Activated naive CD4-positive, alpha-beta T cell treated with anti-CD3 and anti-CD28 coated beads, Interleukin-2, amount 50 U/mL, for 16 hours (primary cell): ENCODE results near the gene STAT5A.
A peak's percentile ranks its signal among the peaks of the same experiment; 100 is the strongest.
"Not testable (repeated sequence)": the region's sequence is repeated elsewhere in the genome, so short reads cannot be mapped to it uniquely, and the experiment has no call there.

Source experiments
- DNase-seq: peaks from one replicate; pipeline ENCODE4 v3.0.0-alpha.2; 2020

The STAT5A gene

GRCh38 chr17:42287977-42288802, at the start of gene STAT5A:
TSS of gene STAT5A (plus strand) at chr17:42288498. CDS start at chr17:42289412, 914 bp downstream.
- peak; percentile 73 for DNase-seq

GRCh38 chr17:42239576-42239975, 48.7 kb upstream of the STAT5A start:
- not testable (repeated sequence) for DNase-seq

- DNase-seq, result no peak
Observed at GRCh38 chr17:42240201-42240600, 48.1 kb upstream of the STAT5A start.

- not testable (repeated sequence) for DNase-seq
Observed at GRCh38 chr17:42240863-42241262, 47.4 kb upstream of the STAT5A start.

GRCh38 chr17:42241871-42242270, 46.4 kb upstream of the STAT5A start:
- DNase-seq, result no peak

- DNase-seq, result no peak
Observed at GRCh38 chr17:42243493-42243982, 44.8 kb upstream of the STAT5A start.

GRCh38 chr17:42244116-42244515, 44.2 kb upstream of the STAT5A start:
- not testable (repeated sequence) for DNase-seq

- DNase-seq, result not testable (repeated sequence)
Observed at GRCh38 chr17:42245183-42245582, 43.1 kb upstream of the STAT5A start.

- DNase-seq, result no peak
Observed at GRCh38 chr17:42246515-42246914, 41.8 kb upstream of the STAT5A start.

- DNase-seq, result no peak
Observed at GRCh38 chr17:42247734-42248133, 40.6 kb upstream of the STAT5A start.

- DNase-seq, result peak; percentile 67
Observed at GRCh38 chr17:42248351-42249179, 39.7 kb upstream of the STAT5A start.

GRCh38 chr17:42249681-42250446, 38.4 kb upstream of the STAT5A start:
- peak; percentile 23 for DNase-seq

GRCh38 chr17:42251115-42251514, 37.2 kb upstream of the STAT5A start:
- DNase-seq, result no peak

GRCh38 chr17:42252597-42253550, 35.4 kb upstream of the STAT5A start:
- DNase-seq, result no peak

GRCh38 chr17:42253578-42253977, 34.7 kb upstream of the STAT5A start:
- DNase-seq, result no peak

GRCh38 chr17:42255445-42255844, 32.9 kb upstream of the STAT5A start:
- no peak for DNase-seq

GRCh38 chr17:42260318-42260717, 28.0 kb upstream of the STAT5A start:
- no peak for DNase-seq

- not testable (repeated sequence) for DNase-seq
Observed at GRCh38 chr17:42264366-42264765, 23.9 kb upstream of the STAT5A start.

GRCh38 chr17:42266462-42266861, 21.8 kb upstream of the STAT5A start:
- DNase-seq, result no peak

- DNase-seq, result no peak
Observed at GRCh38 chr17:42266918-42267766, 21.2 kb upstream of the STAT5A start.

GRCh38 chr17:42268236-42268635, 20.1 kb upstream of the STAT5A start:
- no peak for DNase-seq
